ENCODE data around the gene NR5A1. TPM values are rescaled to one million over a fixed set of nuclear protein-coding genes. Genes with fewer than 3 reads are reported as not detected.

The NR5A1 gene
- total and polyA plus RNA-seq, 2 donors = not detected

GRCh38 chr9:124477211-124477647 is 30.0 kb downstream of the NR5A1 start:
- Histone ChIP-seq H3K4me1 (ENCODE audit: insufficient read depth) (no peaks in the 10 kb centered on the region), H3K27ac (ENCODE audit: low read depth) (no peak overlapping the region), H3K4me3 (ENCODE audit: low read depth, low read length) (no peak overlapping the region), H3K36me3 (ENCODE audit: insufficient read depth) (no peaks in the 10 kb centered on the region)
- no peak for DNase-seq (ENCODE audit: extremely low spot score)
- WGBS = 36% methylated on average over 19 of the region's 19 CpGs

DNA sequence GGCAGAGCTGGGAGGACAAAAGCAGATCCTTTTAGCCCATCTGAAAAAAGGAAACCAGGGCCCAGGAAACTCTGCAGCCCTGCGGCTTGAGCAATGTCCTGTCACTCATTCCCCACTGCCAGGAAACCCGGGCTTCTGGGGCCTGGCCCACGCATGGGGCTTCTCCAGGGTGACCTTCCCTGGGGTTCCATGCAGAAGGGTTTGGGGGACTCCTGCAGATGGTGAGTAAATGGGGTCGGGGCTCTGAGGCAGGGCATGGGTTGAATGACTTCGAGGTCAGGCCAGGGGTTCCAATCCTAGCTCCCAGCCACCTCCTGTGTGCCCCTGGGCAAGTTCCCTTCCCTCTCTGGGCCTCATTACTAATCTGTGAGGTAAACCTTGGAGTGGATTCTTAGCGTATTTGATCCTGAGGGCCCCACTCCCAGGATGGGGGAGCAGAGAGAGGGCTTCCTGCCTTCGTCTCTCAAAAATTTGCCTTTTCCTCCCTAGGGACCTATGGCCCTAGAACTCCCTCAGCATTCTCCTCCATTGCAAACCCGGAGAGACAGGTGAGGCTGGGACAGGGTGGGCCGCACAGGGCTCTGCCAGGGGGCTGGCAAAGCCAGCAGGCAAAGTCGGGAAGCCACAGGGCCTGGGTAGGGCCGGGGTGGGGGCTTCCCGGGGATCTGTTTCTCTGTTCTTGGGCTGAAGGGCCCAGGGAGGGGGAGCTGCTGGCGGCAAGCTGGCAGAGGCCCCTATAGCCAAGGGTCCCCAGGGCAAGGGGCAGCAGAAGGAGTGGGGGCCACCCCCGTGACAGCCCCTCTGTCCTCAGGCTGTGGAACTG is 31.1 kb downstream of the NR5A1 start:
- no peak overlapping the region for H3K27ac ChIP-seq (ENCODE audit: low read depth)
- no peak overlapping the region for H3K4me3 ChIP-seq (ENCODE audit: low read depth, low read length)
- DNase-seq (ENCODE audit: extremely low spot score) = no peak
- no peaks in the 10 kb centered on the region for H3K4me1 ChIP-seq (ENCODE audit: insufficient read depth)
- 70% methylated on average over 14 of the region's 14 CpGs for WGBS
- no peaks in the 10 kb centered on the region for H3K36me3 ChIP-seq (ENCODE audit: insufficient read depth)

DNA sequence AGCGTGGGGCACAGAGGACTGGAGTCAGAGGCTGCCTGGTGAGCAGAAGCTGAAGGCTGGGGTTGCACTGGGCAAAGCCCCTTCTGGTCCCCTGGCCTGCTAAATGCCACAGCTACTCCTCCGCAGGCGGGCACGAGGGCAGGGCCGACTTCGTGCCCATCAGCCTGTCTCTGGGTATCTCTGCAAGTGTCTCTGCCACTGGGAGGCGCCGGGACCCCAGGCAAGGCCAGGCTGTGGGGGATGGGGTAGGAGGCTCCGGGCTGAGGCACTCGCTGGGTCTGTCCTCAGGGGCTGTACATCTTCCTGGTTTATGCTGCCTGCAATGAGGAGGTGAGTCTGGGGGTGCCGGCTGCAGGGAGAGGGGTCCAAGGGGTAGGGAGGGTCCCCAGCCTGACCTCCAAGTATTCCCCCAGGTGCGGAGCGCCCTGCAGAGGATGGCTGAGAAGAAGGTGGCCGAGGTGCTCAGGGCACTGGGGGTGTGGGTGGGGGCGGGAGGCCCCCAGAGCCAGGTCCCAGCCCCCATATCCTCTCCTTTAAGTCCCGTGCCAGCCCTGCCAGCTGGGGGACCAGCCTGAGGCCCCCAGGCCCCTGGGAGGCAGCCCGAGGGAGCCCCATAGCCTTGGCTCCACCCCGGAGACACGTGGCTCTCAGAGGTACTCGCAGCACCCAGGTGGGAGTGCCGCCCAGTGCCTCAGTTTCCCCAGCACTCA is 31.9 kb downstream of the NR5A1 start:
- Histone ChIP-seq H3K36me3 (ENCODE audit: insufficient read depth) (no peaks in the 10 kb centered on the region), H3K27ac (ENCODE audit: low read depth) (no peak overlapping the region), H3K4me1 (ENCODE audit: insufficient read depth) (no peaks in the 10 kb centered on the region), H3K4me3 (ENCODE audit: low read depth, low read length) (no peak overlapping the region)
- WGBS = 71% methylated on average over 21 of the region's 21 CpGs
- no peak for DNase-seq (ENCODE audit: extremely low spot score)

DNA sequence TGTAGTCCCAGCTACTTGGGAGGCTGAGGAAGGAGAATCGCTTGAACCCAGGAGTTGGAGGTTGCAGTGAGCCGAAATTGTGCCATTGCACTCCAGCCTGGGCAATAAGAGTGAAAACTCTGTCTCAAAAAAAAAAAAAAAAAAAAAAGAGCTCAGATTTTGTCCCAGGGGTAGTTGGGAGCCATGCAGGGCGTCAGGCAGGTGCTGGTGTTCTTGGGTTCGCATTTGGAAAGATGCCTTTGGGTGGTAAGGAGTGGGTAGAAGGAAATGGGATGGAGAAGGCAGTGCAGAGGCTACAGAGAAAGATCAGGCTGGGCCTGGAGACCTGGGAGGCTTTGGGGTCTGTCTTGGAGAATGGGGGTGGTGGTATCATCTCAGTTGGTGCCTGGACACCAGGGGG is 33.0 kb downstream of the NR5A1 start:
- Histone ChIP-seq H3K4me1 (ENCODE audit: insufficient read depth) (no peaks in the 10 kb centered on the region), H3K4me3 (ENCODE audit: low read depth, low read length) (no peak overlapping the region), H3K36me3 (ENCODE audit: insufficient read depth) (no peaks in the 10 kb centered on the region), H3K27ac (ENCODE audit: low read depth) (no peak overlapping the region)
- DNase-seq (ENCODE audit: extremely low spot score) = no peak
- WGBS = 91% methylated on average over 4 of the region's 4 CpGs

- H3K4me3 ChIP-seq (ENCODE audit: low read depth, low read length) = no peak overlapping the region
- 63% methylated on average over 10 of the region's 10 CpGs for WGBS
- H3K27ac ChIP-seq (ENCODE audit: low read depth) = no peak overlapping the region
- H3K4me1 ChIP-seq (ENCODE audit: insufficient read depth) = no peaks in the 10 kb centered on the region
- H3K36me3 ChIP-seq (ENCODE audit: insufficient read depth) = no peaks in the 10 kb centered on the region
- DNase-seq (ENCODE audit: extremely low spot score) = no peak
Measured at GRCh38 chr9:124473310-124473709, 33.9 kb downstream of the NR5A1 start.

DNA sequence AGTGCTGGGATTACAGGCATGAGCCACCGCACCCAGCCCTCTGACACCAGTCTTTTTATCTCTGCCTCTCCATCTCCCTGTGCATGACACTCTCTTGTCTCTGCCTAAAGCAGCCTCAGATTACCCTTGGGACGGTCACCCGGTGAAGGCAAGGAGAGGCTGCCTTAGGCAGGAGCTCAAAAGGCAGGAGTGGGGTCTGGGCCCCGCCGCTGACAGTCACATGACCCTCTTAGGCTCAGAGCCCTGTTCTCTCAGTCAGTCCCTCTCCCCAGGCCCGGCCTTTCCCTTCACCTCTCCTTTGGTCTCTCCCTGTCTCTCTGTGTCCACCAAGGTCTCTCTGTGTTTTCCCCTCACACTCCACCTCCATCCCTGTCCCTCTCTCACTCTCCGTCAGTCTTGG is 34.4 kb downstream of the NR5A1 start:
- no peak overlapping the region for H3K4me3 ChIP-seq (ENCODE audit: low read depth, low read length)
- H3K27ac ChIP-seq (ENCODE audit: low read depth) = no peak overlapping the region
- no peaks in the 10 kb centered on the region for H3K36me3 ChIP-seq (ENCODE audit: insufficient read depth)
- no peaks in the 10 kb centered on the region for H3K4me1 ChIP-seq (ENCODE audit: insufficient read depth)
- DNase-seq (ENCODE audit: extremely low spot score) = no peak
- 61% methylated on average over 7 of the region's 7 CpGs for WGBS

DNA sequence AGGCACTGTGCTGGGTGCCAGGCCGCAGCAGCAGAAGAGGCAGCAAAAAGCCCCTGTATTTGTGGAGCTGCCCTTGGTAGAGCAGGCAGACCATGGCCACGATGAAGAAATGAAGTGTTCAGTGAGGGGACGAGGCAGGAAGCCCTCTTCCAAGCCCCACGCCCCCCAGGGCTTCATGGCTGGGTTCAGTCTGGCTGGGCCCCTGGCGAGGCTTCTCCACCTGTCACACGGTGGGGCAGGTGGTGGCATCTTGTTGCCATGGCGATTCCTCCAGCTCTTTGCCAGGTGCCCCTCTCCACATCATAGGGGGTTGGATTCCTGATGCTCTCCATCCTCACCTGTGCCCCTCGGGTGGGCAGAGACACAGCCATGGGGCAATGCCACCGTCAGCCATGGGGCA is 35.4 kb downstream of the NR5A1 start:
- no peak overlapping the region for H3K4me3 ChIP-seq (ENCODE audit: low read depth, low read length)
- H3K36me3 ChIP-seq (ENCODE audit: insufficient read depth) = no peaks in the 10 kb centered on the region
- H3K4me1 ChIP-seq (ENCODE audit: insufficient read depth) = no peaks in the 10 kb centered on the region
- H3K27ac ChIP-seq (ENCODE audit: low read depth) = no peak overlapping the region
- WGBS = 80% methylated on average over 9 of the region's 9 CpGs
- DNase-seq (ENCODE audit: extremely low spot score) = no peak

- H3K4me3 ChIP-seq (ENCODE audit: low read depth, low read length) = no peak overlapping the region
- WGBS = 84% methylated on average over 7 of the region's 7 CpGs
- no peak for DNase-seq (ENCODE audit: extremely low spot score)
Measured at GRCh38 chr9:124470726-124471125, 36.5 kb downstream of the NR5A1 start.

GRCh38 chr9:124470306-124470705 is 36.9 kb downstream of the NR5A1 start:
- H3K27ac ChIP-seq (ENCODE audit: low read depth) = no peak overlapping the region
- H3K36me3 ChIP-seq (ENCODE audit: insufficient read depth) = no peaks in the 10 kb centered on the region
- H3K4me1 ChIP-seq (ENCODE audit: insufficient read depth) = no peaks in the 10 kb centered on the region
- DNase-seq (ENCODE audit: extremely low spot score) = no peak
- 85% methylated on average over 13 of the region's 13 CpGs for WGBS
- no peak overlapping the region for H3K4me3 ChIP-seq (ENCODE audit: low read depth, low read length)

More at GRCh38 chr9:124470726-124471125, 36.5 kb downstream of the NR5A1 start:
- Histone ChIP-seq H3K4me1 (ENCODE audit: insufficient read depth) (no peaks in the 10 kb centered on the region), H3K27ac (ENCODE audit: low read depth) (no peak overlapping the region), H3K36me3 (ENCODE audit: insufficient read depth) (no peaks in the 10 kb centered on the region)

DNA sequence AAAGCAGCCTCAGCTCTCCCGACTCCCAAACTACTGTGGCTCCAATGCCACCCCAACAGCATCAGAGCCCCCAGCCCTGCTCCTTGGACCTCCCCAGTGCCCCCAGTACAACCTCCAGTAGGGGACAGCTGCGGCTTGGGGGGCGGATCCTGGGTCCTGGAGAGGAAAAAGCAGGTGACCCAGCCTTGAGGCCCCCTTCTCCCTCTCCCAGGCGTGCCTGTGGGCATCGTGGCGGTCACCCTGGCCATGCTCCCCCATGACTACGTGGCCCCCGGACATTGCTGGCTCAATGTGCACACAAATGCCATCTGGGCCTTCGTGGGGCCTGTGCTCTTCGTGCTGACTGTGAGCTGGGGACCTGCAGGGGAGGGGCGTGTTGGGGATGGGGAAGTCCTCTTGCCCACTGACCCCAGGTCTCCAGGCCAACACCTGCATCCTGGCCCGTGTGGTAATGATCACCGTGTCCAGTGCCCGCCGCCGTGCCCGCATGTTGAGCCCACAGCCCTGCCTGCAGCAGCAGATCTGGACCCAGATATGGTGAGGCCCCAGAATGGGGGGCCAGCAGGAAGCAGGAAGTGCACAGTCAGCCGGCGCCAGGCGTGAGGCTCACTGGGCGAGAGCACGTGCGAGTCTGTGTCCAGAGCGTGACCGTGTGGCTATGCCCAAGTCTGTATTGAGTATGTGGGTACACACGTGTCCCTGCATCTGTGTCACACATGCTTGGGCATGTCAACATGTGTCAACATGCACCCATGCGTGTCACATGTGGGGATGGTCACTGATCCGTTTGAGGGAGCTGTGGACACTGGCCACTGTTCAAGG is 38.0 kb downstream of the NR5A1 start:
- WGBS = 84% methylated on average over 28 of the region's 28 CpGs
- Histone ChIP-seq H3K4me3 (ENCODE audit: low read depth, low read length) (no peak overlapping the region), H3K27ac (ENCODE audit: low read depth) (no peak overlapping the region), H3K36me3 (ENCODE audit: insufficient read depth) (no peaks in the 10 kb centered on the region), H3K4me1 (ENCODE audit: insufficient read depth) (no peaks in the 10 kb centered on the region)
- DNase-seq (ENCODE audit: extremely low spot score) = no peak

DNA sequence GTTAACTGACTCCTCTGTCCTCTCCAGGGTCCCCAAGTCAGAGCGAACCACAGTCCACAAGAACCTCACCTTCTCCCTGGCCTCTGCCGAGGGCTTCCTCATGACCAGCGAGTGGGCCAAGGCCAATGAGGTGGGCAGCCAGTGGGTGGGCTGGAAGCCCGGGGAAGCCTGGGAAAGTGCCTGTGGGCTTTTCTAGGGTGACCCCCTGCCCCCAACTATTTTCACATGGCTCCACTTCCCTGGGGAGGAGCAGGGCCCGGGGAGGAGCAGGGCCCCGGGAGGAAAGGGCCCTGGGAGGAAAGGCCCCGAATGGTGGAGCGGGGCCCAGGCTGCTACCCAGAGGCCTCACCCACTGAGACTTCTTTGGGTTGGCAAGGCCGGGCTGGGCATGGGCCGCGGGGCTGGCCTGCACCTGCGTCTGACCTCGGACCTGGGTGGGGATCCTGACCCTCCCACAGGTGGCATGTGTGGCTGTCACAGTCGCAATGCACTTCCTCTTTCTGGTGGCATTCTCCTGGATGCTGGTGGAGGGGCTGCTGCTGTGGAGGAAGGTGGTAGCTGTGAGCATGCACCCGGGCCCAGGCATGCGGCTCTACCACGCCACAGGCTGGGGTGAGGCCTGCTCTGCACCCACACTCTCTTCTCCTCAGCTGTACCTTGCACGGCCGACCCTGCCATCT is 39.0 kb downstream of the NR5A1 start:
- no peak for DNase-seq (ENCODE audit: extremely low spot score)
- Histone ChIP-seq H3K27ac (ENCODE audit: low read depth) (no peak overlapping the region), H3K36me3 (ENCODE audit: insufficient read depth) (no peaks in the 10 kb centered on the region), H3K4me1 (ENCODE audit: insufficient read depth) (no peaks in the 10 kb centered on the region), H3K4me3 (ENCODE audit: low read depth, low read length) (no peak overlapping the region)
- WGBS = 89% methylated on average over 19 of the region's 19 CpGs

DNA sequence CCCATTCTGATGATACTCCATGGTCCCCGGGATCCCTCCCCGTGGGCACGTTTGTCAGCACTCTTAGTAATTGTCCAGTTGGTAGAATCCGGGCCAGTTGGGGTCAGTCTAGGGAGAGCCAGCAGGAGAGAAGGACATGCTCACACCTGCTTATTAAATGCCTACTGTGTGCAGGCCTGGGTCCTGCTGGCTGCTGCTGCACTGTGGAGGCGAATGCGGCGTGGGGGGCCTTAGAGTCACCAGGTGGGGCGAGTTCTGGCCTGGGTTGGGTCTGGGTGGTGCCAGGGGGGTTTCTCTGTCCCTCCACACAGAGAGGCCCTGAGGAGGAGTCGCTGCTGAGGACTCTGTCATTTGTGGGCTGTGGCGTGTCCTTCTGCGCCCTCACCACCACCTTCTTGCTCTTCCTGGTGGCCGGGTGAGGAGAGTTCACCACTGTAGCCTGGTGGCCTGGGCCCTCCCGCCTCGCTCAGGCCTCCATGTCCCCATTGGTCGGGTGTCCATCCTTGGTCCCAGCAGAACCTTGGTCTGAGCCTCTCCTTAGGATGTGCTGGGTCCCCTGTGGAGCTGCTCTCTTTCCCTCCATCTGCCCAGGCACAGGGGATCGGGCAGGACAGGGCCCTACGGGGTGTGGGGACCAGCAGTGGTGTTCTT is 39.7 kb downstream of the NR5A1 start:
- Histone ChIP-seq H3K4me3 (ENCODE audit: low read depth, low read length) (no peak overlapping the region), H3K36me3 (ENCODE audit: insufficient read depth) (no peaks in the 10 kb centered on the region), H3K4me1 (ENCODE audit: insufficient read depth) (no peaks in the 10 kb centered on the region), H3K27ac (ENCODE audit: low read depth) (no peak overlapping the region)
- 87% methylated on average over 17 of the region's 17 CpGs for WGBS
- DNase-seq (ENCODE audit: extremely low spot score) = no peak

GRCh38 chr9:124465736-124466135 is 41.5 kb downstream of the NR5A1 start:
- Histone ChIP-seq H3K27ac (ENCODE audit: low read depth) (no peak overlapping the region), H3K4me1 (ENCODE audit: insufficient read depth) (no peaks in the 10 kb centered on the region), H3K4me3 (ENCODE audit: low read depth, low read length) (no peak overlapping the region), H3K36me3 (ENCODE audit: insufficient read depth) (no peaks in the 10 kb centered on the region)
- no peak for DNase-seq (ENCODE audit: extremely low spot score)
- WGBS = 67% methylated on average over 3 of the region's 3 CpGs

All from urinary bladder (tissue), 4 donors.